GM12878 (cell line): Measurements from ENCODE around the gene FFAR3. TPM values are rescaled to one million over a fixed set of nuclear protein-coding genes. Genes with fewer than 3 reads are reported as not detected.

ENCODE experiments used
- ATAC-seq: fragments of 200-7000 bp; cut with Tn5 transposase; 3 replicates; pipeline ENCODE4 v1.9.1; 2020; ENCODE audit warnings: mild to moderate bottlenecking, moderate library complexity
- BruUV-seq: library from RNA; stranded (reverse); fragments of 400-500 nt; replicated peaks from 2 replicates; lab custom pipeline; 2021; lab: Mats Ljungman, UMichigan
- CTCF ChIA-PET: fragments of 300-600 bp; sonication (Branson Sonifier 250); formaldehyde crosslinking; extraction: SDS; loops from one replicate; lab custom pipeline; 2021; ENCODE audit warnings: inconsistent platforms; lab: Yijun Ruan, JAX
- POLR2A ChIA-PET: fragments of 350-600 bp; formaldehyde crosslinking; extraction: SDS; loops from one replicate; lab custom pipeline; 2021; ENCODE audit warnings: inconsistent platforms; lab: Charles Lee
- RAD21 ChIA-PET: fragments of 300-600 bp; sonication (Branson Sonifier 250); formaldehyde crosslinking; loops from one replicate; lab custom pipeline; 2023; ENCODE audit warnings: antibody characterized with exemption; ENCODE audit not compliant: unreplicated experiment; lab: Charles Lee
- SMC1A ChIA-PET: fragments of 300-600 bp; sonication (Branson Sonifier 250); formaldehyde crosslinking; loops from one replicate; lab custom pipeline; 2023; ENCODE audit not compliant: unreplicated experiment, uncharacterized antibody; lab: Charles Lee
- DNase-seq: peaks from one replicate; pipeline ENCODE4 v3.0.0-alpha.2; 2011; ENCODE audit warnings: low read depth, low spot score
- FAIRE-seq: peaks from 3 replicates; lab custom pipeline; 2011; peaks lifted over from hg19 to GRCh38; lab: Jason Lieb, UNC
- H2AFZ ChIP-seq: 2 replicates; pipeline ENCODE4 v1.6.0; 2011; ENCODE audit warnings: low read depth, low read length, control low read depth; ENCODE audit not compliant: control insufficient read depth
- H3K27ac ChIP-seq: 2 replicates; pipeline ENCODE4 v1.5.1; 2011; ENCODE audit warnings: control low read depth; ENCODE audit not compliant: control insufficient read depth, insufficient read depth
- H3K27me3 ChIP-seq, 2 experiments: replicated peaks in 1 of 2; 2 replicates each; pipeline versions ENCODE4 v1.6.0 to v1.6.1; 2011; ENCODE audit warnings: low read length in 1 of 2; ENCODE audit not compliant: control insufficient read depth in 2 of 2, insufficient read depth in 2 of 2
- H3K36me3 ChIP-seq, 2 experiments: 2 replicates each; pipeline ENCODE4 v1.5.1; 2011; ENCODE audit warnings: low read length in 1 of 2; ENCODE audit not compliant: control insufficient read depth in 2 of 2, insufficient read depth in 2 of 2
- H3K4me1 ChIP-seq: 2 replicates; pipeline ENCODE4 v1.6.1; 2011; ENCODE audit warnings: mild to moderate bottlenecking, low read length, moderate library complexity, mixed read lengths; ENCODE audit not compliant: control insufficient read depth, insufficient read depth
- H3K4me2 ChIP-seq: 2 replicates; pipeline ENCODE4 v1.6.0; 2011; ENCODE audit warnings: control low read depth; ENCODE audit not compliant: control insufficient read depth, insufficient read depth
- H3K4me3 ChIP-seq: fragments of 200-600 bp; sonication (generic); 2 replicates; pipeline ENCODE4 v1.5.1; 2016
- H3K79me2 ChIP-seq: 2 replicates; pipeline ENCODE4 v1.6.0; 2011; ENCODE audit warnings: low read length; ENCODE audit not compliant: control insufficient read depth, insufficient read depth
- H3K9ac ChIP-seq: 2 replicates; pipeline ENCODE4 v1.8.0; 2011; ENCODE audit warnings: low read length, control low read depth, mixed read lengths; ENCODE audit not compliant: control insufficient read depth, insufficient read depth
- H3K9me3 ChIP-seq: replicated peaks from 3 replicates; pipeline ENCODE4 v1.5.1; 2011; ENCODE audit warnings: mild to moderate bottlenecking, low read length; ENCODE audit not compliant: control insufficient read depth, insufficient read depth
- H4K20me1 ChIP-seq: 2 replicates; pipeline ENCODE4 v1.6.0; 2011; ENCODE audit not compliant: control insufficient read depth, insufficient read depth
- ATF2 ChIP-seq: IDR thresholded peaks from 2 replicates; pipeline ENCODE4 v1.6.1; 2012; ENCODE audit warnings: low read length, inconsistent platforms
- BCLAF1 ChIP-seq: fragments of 450-650 bp; IDR thresholded peaks from 2 replicates; pipeline ENCODE4 v1.6.1; 2017; ENCODE audit warnings: antibody characterized with exemption, mild to moderate bottlenecking, moderate library complexity
- BMI1 ChIP-seq: fragments of 450-650 bp; IDR thresholded peaks from 2 replicates; pipeline ENCODE4 v1.6.1; 2016; ENCODE audit warnings: mild to moderate bottlenecking, moderate library complexity, borderline replicate concordance
- CBX3 ChIP-seq: fragments of 200-600 bp; sonication (generic); IDR thresholded peaks from 2 replicates; pipeline ENCODE4 v1.6.1; 2016; ENCODE audit warnings: low read depth, borderline replicate concordance
- CEBPB ChIP-seq, 2 experiments: fragments of 150-350 bp in 1 of 2; IDR thresholded peaks; 2 replicates each; pipeline ENCODE4 v1.6.1; 2012 to 2014; ENCODE audit warnings: low read depth in 2 of 2, low read length in 2 of 2, borderline replicate concordance in 1 of 2, inconsistent platforms in 1 of 2
- DPF2 ChIP-seq: fragments of 450-650 bp; IDR thresholded peaks from 2 replicates; pipeline ENCODE4 v1.6.1; 2017; ENCODE audit warnings: mild to moderate bottlenecking
- FOXM1 ChIP-seq: IDR thresholded peaks from 2 replicates; pipeline ENCODE4 v1.6.1; 2012; ENCODE audit warnings: low read depth, mild to moderate bottlenecking, inconsistent platforms, low read length, moderate library complexity
- HDAC6 ChIP-seq: fragments of 200-600 bp; sonication (generic); IDR thresholded peaks from one replicate; pipeline ENCODE4 v1.8.0; 2017; ENCODE audit warnings: antibody characterized with exemption; ENCODE audit not compliant: unreplicated experiment
- POLR2AphosphoS5 ChIP-seq: IDR thresholded peaks from 2 replicates; pipeline ENCODE4 v1.6.1; 2011; ENCODE audit warnings: mild to moderate bottlenecking, low read length, inconsistent platforms
- RAD21 ChIP-seq: IDR thresholded peaks from 2 replicates; pipeline ENCODE4 v1.6.1; 2011; ENCODE audit warnings: mild to moderate bottlenecking, low read depth, low read length, moderate library complexity; ENCODE audit not compliant: insufficient read depth
- RCOR1 ChIP-seq: conservative IDR thresholded peaks from 2 replicates; pipeline ENCODE4 v1.6.1; 2012; ENCODE audit warnings: low read depth, low read length, improper control_type of control experiment
- TCF3 ChIP-seq: IDR thresholded peaks from 2 replicates; pipeline ENCODE4 v1.6.1; 2012; ENCODE audit warnings: low read depth, mild to moderate bottlenecking, low read length, borderline replicate concordance; ENCODE audit not compliant: insufficient read depth
- ZNF217 ChIP-seq: fragments of 450-650 bp; IDR thresholded peaks from 2 replicates; pipeline ENCODE4 v1.6.1; 2017; ENCODE audit warnings: antibody characterized with exemption, mild to moderate bottlenecking
- ZNF384 ChIP-seq: IDR thresholded peaks from 2 replicates; pipeline ENCODE4 v1.6.1; 2012; ENCODE audit warnings: low read depth, mild to moderate bottlenecking, low read length, improper control_type of control experiment, borderline replicate concordance
- WGBS: methylation state at CpG from one replicate; pipeline ENCODE4 v1.1.6; 2016; ENCODE audit warnings: low lambda C conversion rate; ENCODE audit not compliant: insufficient replicate concordance, insufficient coverage; ENCODE audit errors: missing lambda C conversion rate; 5-methylcytosine and 5-hydroxymethylcytosine counted together
- in situ Hi-C: fragments of 300-500 bp; cut with MboI; formaldehyde crosslinking; loops from 9 replicates; pipeline ENCODE4 v1.14.3; 2018; ENCODE audit warnings: mixed read lengths
- intact Hi-C: fragments of 100-400 bp; cut with micrococcal nuclease; formaldehyde crosslinking; loops from one replicate; pipeline ENCODE4 v1.14.2; 2022; ENCODE audit not compliant: unreplicated experiment
- polyA plus RNA-seq, 11 experiments: library from polyadenylated mRNA; depleted of rRNA in 4 of 11; unstranded in 6 of 11; stranded (reverse) in 5 of 11; fragments of >200 nt; fragmentation: Nextera tagmentation in 4 of 11; fragmentation: Illumina TruSeq in 1 of 11; extraction: Ambion mirVana in 4 of 11; extraction: Trizol in 1 of 11; gene quantifications; 1 replicate in 1 of 11; 2 replicates in 10 of 11; pipeline versions ENCODE4 v1.2.1 to v1.2.3, GENCODE V29; 2011 to 2016; ENCODE audit warnings: inconsistent platforms in 2 of 11, missing spikeins in 2 of 11, low read depth in 1 of 11
- total RNA-seq, 4 experiments: library from RNA; depleted of rRNA in 3 of 4; stranded (reverse); fragments of >200 nt in 3 of 4; fragmentation: Illumina TruSeq in 1 of 4; extraction: Trizol in 1 of 4; gene quantifications; 2 replicates each; pipeline versions ENCODE4 v1.2.1 to v1.2.3, GENCODE V29; 2013 to 2021

Gene FFAR3
- total and polyA plus RNA-seq, 10 of the 15 experiments (the other 5 are each of a cell fraction or from before 2014, with no cell fraction given) = 0.15 to 0.18 TPM; not detected in 8

- H3K4me3 ChIP-seq = no peak overlapping the region
- H3K4me1 ChIP-seq = peaks cover 26% of the 10 kb centered on the region
- SMC1A ChIA-PET = interaction anchor here (1.0 to 1.4 kb wide), 2 partner anchors 9 to 13 kb away, joined by 3 to 5 read pairs; no protein-coding TSS in a partner anchor
- peaks cover 16% of the 10 kb centered on the region for H3K79me2 ChIP-seq
- no peaks in the 10 kb centered on the region for H3K9me3 ChIP-seq
- BruUV-seq = no TSS peak
- H3K4me2 ChIP-seq = no peak overlapping the region
- H2AFZ ChIP-seq = no peak overlapping the region
- no peaks in the 10 kb centered on the region for H4K20me1 ChIP-seq
- intact Hi-C loops (no loop called here), in situ Hi-C loops (no loop called here)
- CTCF ChIA-PET = interaction anchor here (2.3 kb wide), 1 partner anchor 12 kb away, joined by 8 read pairs; no protein-coding TSS in a partner anchor
- TF ChIP-seq BMI1 = 0 out of 2 replicates have a peak, but pooled peaks have one; percentile 10
- no peak for TF ChIP-seq HDAC6
- TF ChIP-seq POLR2AphosphoS5 = 0 out of 2 replicates have a peak, but pooled peaks have one; percentile 6
- FAIRE-seq (no peak), DNase-seq (no peak), ATAC-seq (no peak)
- 77% methylated on average over 11 of the region's 11 CpGs for WGBS
- H3K27ac ChIP-seq = no peak overlapping the region
- no peak overlapping the region for H3K9ac ChIP-seq
- POLR2A ChIA-PET = no interaction called here
- RAD21 ChIA-PET = interaction anchor here (1.1 kb wide), 1 partner anchor 11 kb away, joined by 3 read pairs; the partner anchor contains the start of gene CD22
- peaks cover 28 to 39% of the 10 kb centered on the region in 2 experiments for H3K36me3 ChIP-seq
- H3K27me3 ChIP-seq = no peaks in the 10 kb centered on the region
Measured at GRCh38 chr19:35340431-35340830, 17.8 kb upstream of the FFAR3 start.

- ChIA-PET RAD21 (no interaction called here), POLR2A (no interaction called here), SMC1A (interaction anchor here (1.0 kb wide), 1 partner anchor 9 kb away, joined by 3 read pairs; no protein-coding TSS in a partner anchor), CTCF (no interaction called here)
- Histone ChIP-seq H3K27me3 (no peaks in the 10 kb centered on the region), H3K4me3 (no peak overlapping the region), H3K36me3 (peaks cover 24 to 39% of the 10 kb centered on the region in 2 experiments), H3K4me2 (no peak overlapping the region), H3K27ac (no peak overlapping the region), H3K79me2 (peaks cover 11% of the 10 kb centered on the region), H3K9ac (no peak overlapping the region), H4K20me1 (no peaks in the 10 kb centered on the region), H3K9me3 (no peaks in the 10 kb centered on the region), H3K4me1 (peaks cover 27% of the 10 kb centered on the region), H2AFZ (no peak overlapping the region)
- in situ Hi-C loops = no loop called here
- WGBS = 97% methylated on average over 16 of the region's 16 CpGs
- DNase-seq (no peak), ATAC-seq (no peak), FAIRE-seq (no peak)
- intact Hi-C loops = no loop called here
- no TSS peak for BruUV-seq
- TF ChIP-seq DPF2 (no peak), CBX3 (no peak), RAD21 (no peak), ZNF384 (no peak), TCF3 (no peak), ZNF217 (no peak), ATF2 (no peak), CEBPB (IDR thresholded peaks at IDR 0.05; ENCODE audit: borderline replicate concordance in 1 of 2, low read depth in 2 of 2, low read length in 2 of 2) (no peak), BCLAF1 (no peak), FOXM1 (no peak), RCOR1 (no peak)
Measured at GRCh38 chr19:35341006-35341405, 17.3 kb upstream of the FFAR3 start.
